ENCODE measurements around the gene ZNF385D. TPM values are rescaled to one million over a fixed set of nuclear protein-coding genes. Genes with fewer than 3 reads are reported as not detected.
"Not testable (repeated sequence)": the region's sequence is repeated elsewhere in the genome, so short reads cannot be mapped to it uniquely, and the experiment has no call there.

Gene ZNF385D
- total and polyA plus RNA-seq, 12 donors, result 0.09 to 1.3 (median 0.63) TPM

DNA sequence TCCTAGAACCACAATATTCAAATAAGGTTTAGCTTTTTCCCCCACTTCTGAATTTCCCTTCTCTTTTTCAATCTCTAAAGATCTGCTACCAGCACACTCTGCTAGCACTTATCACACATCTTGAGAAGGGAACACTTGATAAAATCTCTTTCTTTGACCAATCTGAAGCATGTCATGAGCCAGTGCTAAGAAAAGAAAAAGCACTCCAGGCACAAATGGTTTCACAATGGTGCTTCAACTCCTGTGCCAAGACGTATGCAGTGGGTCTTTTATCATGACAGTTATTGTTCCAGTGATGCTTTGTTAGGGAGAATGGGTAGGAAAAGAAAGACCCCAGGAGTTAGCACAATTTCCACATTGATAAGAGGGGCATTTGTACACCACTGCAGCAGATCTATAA, 248.4 kb downstream of the ZNF385D start:
- Histone ChIP-seq H3K4me1 (replicated peaks in 1 of 2) (no peaks in the 10 kb centered on the region), H3K4me3 (no peak overlapping the region), H3K27ac (no peak overlapping the region), H3K36me3 (replicated peaks in 1 of 2) (no peaks in the 10 kb centered on the region), H3K9me3 (replicated peaks in 1 of 3) (no peaks in the 10 kb centered on the region), H3K27me3 (no peaks in the 10 kb centered on the region)
- TF ChIP-seq, protein P1, sequence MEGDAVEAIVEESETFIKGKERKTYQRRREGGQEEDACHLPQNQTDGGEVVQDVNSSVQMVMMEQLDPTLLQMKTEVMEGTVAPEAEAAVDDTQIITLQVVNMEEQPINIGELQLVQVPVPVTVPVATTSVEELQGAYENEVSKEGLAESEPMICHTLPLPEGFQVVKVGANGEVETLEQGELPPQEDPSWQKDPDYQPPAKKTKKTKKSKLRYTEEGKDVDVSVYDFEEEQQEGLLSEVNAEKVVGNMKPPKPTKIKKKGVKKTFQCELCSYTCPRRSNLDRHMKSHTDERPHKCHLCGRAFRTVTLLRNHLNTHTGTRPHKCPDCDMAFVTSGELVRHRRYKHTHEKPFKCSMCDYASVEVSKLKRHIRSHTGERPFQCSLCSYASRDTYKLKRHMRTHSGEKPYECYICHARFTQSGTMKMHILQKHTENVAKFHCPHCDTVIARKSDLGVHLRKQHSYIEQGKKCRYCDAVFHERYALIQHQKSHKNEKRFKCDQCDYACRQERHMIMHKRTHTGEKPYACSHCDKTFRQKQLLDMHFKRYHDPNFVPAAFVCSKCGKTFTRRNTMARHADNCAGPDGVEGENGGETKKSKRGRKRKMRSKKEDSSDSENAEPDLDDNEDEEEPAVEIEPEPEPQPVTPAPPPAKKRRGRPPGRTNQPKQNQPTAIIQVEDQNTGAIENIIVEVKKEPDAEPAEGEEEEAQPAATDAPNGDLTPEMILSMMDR (IDR thresholded peaks at IDR 0.05), result no peak
- no peak for TF ChIP-seq POLR2A (IDR thresholded peaks at IDR 0.05)
- WGBS, 4 donors, result 48 to 59% (median 49%) methylated on average over 1 of the region's 1 CpG
- no peak for DNase-seq
- intact Hi-C loops (cut with DNase I), result no loop called here

DNA sequence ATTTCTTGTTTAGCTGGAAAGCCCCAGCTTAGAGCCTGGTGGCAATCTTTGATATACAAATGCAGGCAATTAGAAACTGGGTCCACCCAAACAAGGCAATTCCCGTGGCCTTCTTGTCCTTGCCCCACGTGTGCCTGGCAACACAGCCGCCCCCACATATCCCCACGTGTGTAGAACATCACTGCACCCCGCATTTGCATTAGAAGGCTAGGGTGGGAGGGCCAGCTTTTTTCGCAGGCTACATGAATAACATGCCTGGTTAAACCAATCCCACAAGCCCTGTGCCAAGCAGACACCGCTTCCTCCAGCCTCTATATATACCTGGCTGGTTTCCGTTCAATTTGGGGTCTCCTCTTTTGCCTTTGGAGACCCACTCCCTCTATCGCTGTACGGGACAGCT, 250.2 kb downstream of the ZNF385D start:
- intact Hi-C loops (cut with DNase I), result no loop called here
- no peak overlapping the region for H3K4me3 ChIP-seq
- no peaks in the 10 kb centered on the region for H3K36me3 ChIP-seq (replicated peaks in 1 of 2)
- no peaks in the 10 kb centered on the region for H3K9me3 ChIP-seq (replicated peaks in 1 of 3)
- no peak overlapping the region for H3K27ac ChIP-seq
- no peaks in the 10 kb centered on the region for H3K4me1 ChIP-seq (replicated peaks in 1 of 2)
- no peaks in the 10 kb centered on the region for H3K27me3 ChIP-seq
- no peak for TF ChIP-seq POLR2A (IDR thresholded peaks at IDR 0.05)
- TF ChIP-seq, protein P1 (IDR thresholded peaks at IDR 0.05), result no peak
- DNase-seq, result no peak
- WGBS, 4 donors, result 74 to 77% (median 74%) methylated on average over 10 of the region's 10 CpGs

DNA sequence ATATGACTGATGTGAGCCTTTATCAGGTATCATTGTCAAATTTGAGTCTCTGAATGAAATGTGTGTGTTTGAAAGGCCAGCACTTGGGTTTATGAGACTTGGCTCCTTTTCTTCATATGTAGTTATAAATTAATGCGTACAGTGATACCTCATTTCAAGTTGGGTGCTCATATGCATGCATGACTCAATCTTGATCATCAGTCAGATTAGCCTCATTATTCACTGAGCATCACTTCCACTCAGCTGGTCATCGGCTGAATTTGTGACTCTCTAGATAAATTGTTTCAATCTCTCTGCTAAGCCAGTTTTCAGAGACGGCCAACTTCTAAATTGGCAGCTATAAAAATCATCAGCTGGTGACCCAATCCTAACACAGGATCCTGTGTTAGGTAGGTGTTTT, 260.3 kb downstream of the ZNF385D start:
- 86% methylated on average over 1 of the region's 3 CpGs; no CpG with 5 or more reads in 3 of the 4 donors for WGBS, 4 donors
- H3K36me3 ChIP-seq (replicated peaks in 1 of 2); H3K4me3 ChIP-seq; H3K9me3 ChIP-seq (replicated peaks in 1 of 3); H3K27me3 ChIP-seq; intact Hi-C loops (cut with DNase I); DNase-seq; H3K4me1 ChIP-seq (replicated peaks in 1 of 2); H3K27ac ChIP-seq: not testable (repeated sequence)

DNA sequence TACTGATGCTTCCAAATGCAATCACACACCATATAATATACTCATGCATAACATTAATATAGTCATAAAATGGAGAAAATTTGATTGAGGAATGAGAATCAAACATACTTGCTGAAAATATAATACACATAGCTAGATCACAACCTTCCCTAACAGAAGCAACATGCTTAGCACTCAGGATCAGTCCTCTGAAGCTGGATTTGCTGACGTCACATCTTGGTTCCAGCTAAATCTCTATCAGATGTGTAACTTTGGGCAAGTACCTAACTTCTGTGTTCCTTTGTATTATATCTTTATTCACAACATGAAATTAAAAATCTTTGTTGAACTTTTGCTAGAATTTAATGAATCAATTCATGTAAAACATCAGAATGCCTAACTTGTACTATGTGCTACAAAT, 263.5 kb downstream of the ZNF385D start:
- intact Hi-C loops (cut with DNase I), result no loop called here
- Histone ChIP-seq H3K4me1 (replicated peaks in 1 of 2) (no peaks in the 10 kb centered on the region), H3K36me3 (replicated peaks in 1 of 2) (no peaks in the 10 kb centered on the region), H3K9me3 (replicated peaks in 1 of 3) (no peaks in the 10 kb centered on the region), H3K27me3 (no peaks in the 10 kb centered on the region), H3K4me3 (no peak overlapping the region), H3K27ac (no peak overlapping the region)
- TF ChIP-seq, protein P1 (IDR thresholded peaks at IDR 0.05), result no peak
- no peak for TF ChIP-seq POLR2A (IDR thresholded peaks at IDR 0.05)
- no peak for DNase-seq
- 58 to 72% (median 70%) methylated on average over 1 of the region's 1 CpG for WGBS, 4 donors

DNA sequence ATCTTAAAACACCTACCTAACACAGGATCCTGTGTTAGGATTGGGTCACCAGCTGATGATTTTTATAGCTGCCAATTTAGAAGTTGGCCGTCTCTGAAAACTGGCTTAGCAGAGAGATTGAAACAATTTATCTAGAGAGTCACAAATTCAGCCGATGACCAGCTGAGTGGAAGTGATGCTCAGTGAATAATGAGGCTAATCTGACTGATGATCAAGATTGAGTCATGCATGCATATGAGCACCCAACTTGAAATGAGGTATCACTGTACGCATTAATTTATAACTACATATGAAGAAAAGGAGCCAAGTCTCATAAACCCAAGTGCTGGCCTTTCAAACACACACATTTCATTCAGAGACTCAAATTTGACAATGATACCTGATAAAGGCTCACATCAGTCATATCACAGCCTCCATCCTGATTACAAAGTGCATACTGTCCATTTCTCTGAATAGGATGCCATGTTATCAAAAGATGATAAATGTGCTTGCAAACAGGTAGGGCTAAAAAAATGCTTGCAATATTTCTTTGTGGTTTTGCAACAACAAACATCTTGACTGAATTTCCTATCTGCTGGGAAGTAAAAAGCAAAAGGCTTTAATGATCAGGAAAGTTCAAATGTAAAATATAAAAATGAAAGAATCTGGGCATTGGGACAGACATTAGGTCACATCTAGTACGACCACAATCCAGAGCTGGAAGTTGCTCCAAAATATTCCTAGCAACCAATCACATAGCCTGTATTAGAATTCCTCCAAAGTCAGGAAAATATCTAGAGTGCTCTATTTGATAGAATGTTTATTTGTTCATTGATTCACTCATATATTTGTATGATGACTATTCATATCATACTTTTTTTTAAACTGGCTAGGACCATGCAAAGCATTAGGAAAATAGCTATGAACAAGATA, 264.7 kb downstream of the ZNF385D start:
- H3K27me3 ChIP-seq; H3K4me3 ChIP-seq; H3K36me3 ChIP-seq (replicated peaks in 1 of 2); DNase-seq; H3K9me3 ChIP-seq (replicated peaks in 1 of 3); H3K4me1 ChIP-seq (replicated peaks in 1 of 2); intact Hi-C loops (cut with DNase I); H3K27ac ChIP-seq: not testable (repeated sequence)
- 38 to 53% (median 47%) methylated on average over 1 of the region's 4 CpGs for WGBS, 4 donors
